EH (cell line): Measurements from ENCODE around the gene SLC9A5.

Experiments used
- DNase-seq: peaks from one replicate; pipeline ENCODE4 v3.0.0-alpha.2; 2015; ENCODE audit warnings: low read depth

SLC9A5 gene

GRCh38 chr16:67213197-67214019 lies 35.4 kb upstream of the SLC9A5 start:
- no peak for DNase-seq

GRCh38 chr16:67215706-67216105 lies 33.1 kb upstream of the SLC9A5 start:
- DNase-seq: peak; percentile 31

- DNase-seq: no peak
These were observed 31.9 kb upstream of the SLC9A5 start for GRCh38 chr16:67216612-67217490.

- no peak for DNase-seq
These were observed 24.8 kb upstream of the SLC9A5 start for GRCh38 chr16:67223992-67224391.

GRCh38 chr16:67226295-67226803 lies 22.4 kb upstream of the SLC9A5 start:
- no peak for DNase-seq

- peak; percentile 99 for DNase-seq
These were observed 21.8 kb upstream of the SLC9A5 start, which contains the start of gene TMEM208 for GRCh38 chr16:67226804-67227566. TMEM208 (plus strand) TSS chr16:67227130; CDS start chr16:67227219, 89 bp downstream.

- DNase-seq: no peak
These were observed 21.2 kb upstream of the SLC9A5 start for GRCh38 chr16:67227567-67227921.

- no peak for DNase-seq
These were observed 20.6 kb upstream of the SLC9A5 start for GRCh38 chr16:67228034-67228785.

- DNase-seq: no peak
These were observed 19.9 kb upstream of the SLC9A5 start for GRCh38 chr16:67228905-67229304.

GRCh38 chr16:67229906-67230808 lies 18.6 kb upstream of the SLC9A5 start:
- no peak for DNase-seq

- DNase-seq: no peak
These were observed 17.7 kb upstream of the SLC9A5 start for GRCh38 chr16:67230809-67231660.

- no peak for DNase-seq
These were observed 15.2 kb upstream of the SLC9A5 start for GRCh38 chr16:67233596-67233995.

GRCh38 chr16:67234180-67234597 lies 14.6 kb upstream of the SLC9A5 start:
- no peak for DNase-seq

- no peak for DNase-seq
These were observed 12.8 kb upstream of the SLC9A5 start for GRCh38 chr16:67235816-67236562.

GRCh38 chr16:67236563-67237395 lies 12.0 kb upstream of the SLC9A5 start:
- DNase-seq: peak; percentile 68

GRCh38 chr16:67237396-67238277 lies 11.1 kb upstream of the SLC9A5 start:
- DNase-seq: no peak

- DNase-seq: no peak
These were observed 10.6 kb upstream of the SLC9A5 start for GRCh38 chr16:67238278-67238575.
